HG03457 (cell line): ENCODE data around the gene ZNF654.
"Not testable (repeated sequence)": the region's sequence is repeated elsewhere in the genome, so short reads cannot be mapped to it uniquely, and the experiment has no call there.

ENCODE experiments used
- ATAC-seq: cut with Tn5 transposase; IDR thresholded peaks from one replicate; pipeline ENCODE4 v1.9.1; 2021; ENCODE audit warnings: moderate number of reproducible peaks; ENCODE audit not compliant: unreplicated experiment

The ZNF654 gene

GRCh38 chr3:88059380-88060170 lies 520 bp downstream of the ZNF654 start:
- peak; percentile 0 for ATAC-seq

GRCh38 chr3:88061746-88062145 lies 2.7 kb downstream of the ZNF654 start:
- no peak for ATAC-seq

GRCh38 chr3:88075072-88075471 lies 16.0 kb downstream of the ZNF654 start:
- no peak for ATAC-seq

DNA sequence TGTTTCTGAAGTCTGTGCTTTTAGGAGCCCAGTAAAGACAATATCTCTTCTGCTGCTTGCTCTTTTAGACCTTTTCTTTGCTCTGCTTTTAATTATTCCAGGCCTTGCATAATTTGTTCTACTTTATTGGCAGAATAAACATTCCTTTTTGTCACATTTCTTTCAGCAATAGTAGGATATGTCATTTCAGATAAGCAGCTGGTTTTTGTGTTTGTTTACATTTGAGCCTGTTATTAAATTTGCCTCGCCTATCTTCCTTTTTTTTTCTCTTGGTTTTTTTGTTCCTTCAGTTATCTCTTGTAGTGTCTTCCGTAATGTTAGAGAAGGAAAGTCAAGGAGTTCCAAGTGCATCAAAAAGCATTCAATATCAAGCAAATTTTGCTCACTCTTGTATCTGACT lies 16.4 kb downstream of the ZNF654 start:
- no peak for ATAC-seq

DNA sequence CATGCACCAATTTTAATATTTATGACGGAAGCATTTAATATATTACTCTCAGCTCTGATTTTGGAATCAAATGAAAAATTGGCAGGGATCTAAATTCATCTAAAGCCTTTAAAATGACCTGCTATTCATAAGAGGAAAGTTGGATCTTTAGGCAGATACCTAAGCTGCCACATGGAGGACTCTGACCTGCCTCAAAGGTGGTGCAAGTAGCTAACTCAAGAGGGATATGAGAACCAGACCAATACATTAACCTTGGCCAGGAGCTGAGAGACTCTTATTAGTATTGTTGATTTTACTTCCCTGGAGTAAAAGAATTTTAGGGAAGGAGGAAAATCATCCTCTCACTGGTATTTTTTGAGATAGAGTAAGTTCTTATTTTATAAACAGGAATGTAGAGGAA lies 17.7 kb downstream of the ZNF654 start:
- no peak for ATAC-seq

DNA sequence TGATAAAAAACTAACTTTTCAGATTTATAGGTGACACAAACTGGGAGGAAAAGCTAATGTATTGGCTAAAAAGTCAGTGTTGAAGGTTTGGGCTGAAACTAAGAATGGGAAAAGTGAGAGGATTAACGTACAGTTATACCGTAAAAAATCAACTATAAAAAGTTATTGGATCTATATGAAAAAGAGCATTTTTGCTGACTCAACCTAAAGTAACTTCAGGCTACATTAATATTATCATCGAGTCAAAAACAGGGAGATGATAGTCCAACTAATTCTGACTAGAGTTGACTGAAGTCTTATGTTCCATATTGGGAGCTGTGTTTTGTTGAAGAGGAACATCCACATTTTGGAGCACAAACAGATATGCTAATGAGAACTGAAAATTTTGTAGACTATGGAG lies 19.9 kb downstream of the ZNF654 start:
- no peak for ATAC-seq

- no peak for ATAC-seq
Observed at GRCh38 chr3:88082854-88083253, 23.8 kb downstream of the ZNF654 start.

GRCh38 chr3:88084097-88084501 lies 25.0 kb downstream of the ZNF654 start:
- no peak for ATAC-seq

- no peak for ATAC-seq
Observed at GRCh38 chr3:88090681-88091080, 31.6 kb downstream of the ZNF654 start.

DNA sequence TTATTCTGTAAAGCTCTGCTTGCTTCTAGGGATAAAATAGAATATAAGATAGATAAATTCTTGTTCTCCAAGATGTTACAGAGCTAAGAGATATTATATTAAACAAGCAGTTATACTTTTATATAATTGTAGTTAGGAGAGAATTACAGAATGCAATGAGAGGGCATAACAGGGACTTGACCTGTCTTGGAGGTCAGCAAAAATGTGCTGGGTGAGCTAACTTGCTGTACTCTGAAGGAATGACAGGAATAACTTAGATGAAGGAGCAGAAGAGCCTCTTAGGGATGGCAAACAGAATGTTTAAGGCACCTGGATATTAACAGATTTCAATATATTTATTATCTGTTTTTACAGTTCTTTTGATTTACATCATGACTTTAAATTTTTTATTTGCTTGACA lies 33.2 kb downstream of the ZNF654 start:
- no peak for ATAC-seq

DNA sequence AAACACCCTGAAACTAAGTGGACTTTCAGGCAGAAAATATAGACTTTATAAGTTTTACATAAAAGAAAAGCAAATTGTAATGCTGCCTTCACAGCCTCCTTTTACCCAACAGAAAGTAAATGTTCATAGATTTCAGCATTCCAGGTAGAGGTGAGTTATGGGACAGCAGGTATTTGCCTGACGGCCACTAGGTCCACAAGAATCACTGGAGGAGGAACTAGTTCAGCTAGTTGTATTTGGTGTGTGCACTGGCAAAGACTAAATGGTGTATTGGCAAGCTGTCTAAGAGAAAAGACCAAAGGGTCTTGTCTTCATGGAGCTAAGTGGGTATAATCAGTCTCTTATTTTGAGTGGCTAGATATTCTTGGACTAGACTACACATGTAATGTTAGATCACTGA lies 34.2 kb downstream of the ZNF654 start:
- ATAC-seq = no peak

- ATAC-seq = peak; percentile 91
Observed at GRCh38 chr3:88101142-88101541, 42.1 kb downstream of the ZNF654 start.

DNA sequence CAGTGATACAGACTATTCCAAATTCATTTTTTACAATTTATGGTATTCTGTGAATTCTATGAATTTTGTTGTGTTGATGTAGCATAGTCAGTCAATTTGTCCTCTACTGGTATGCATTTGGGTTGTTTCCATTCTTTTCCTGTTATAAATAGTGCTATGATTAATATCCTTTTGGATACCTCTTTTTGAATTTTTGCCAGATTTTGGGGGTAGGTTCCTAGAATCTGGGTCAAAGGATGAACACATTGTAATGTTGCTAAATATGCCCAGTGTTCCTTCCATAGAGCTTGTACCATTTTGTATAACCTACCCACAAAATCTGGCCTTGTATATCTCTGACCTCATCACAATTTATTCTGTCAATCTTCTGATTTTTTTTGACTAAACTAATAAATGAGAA lies 46.3 kb downstream of the ZNF654 start:
- no peak for ATAC-seq

DNA sequence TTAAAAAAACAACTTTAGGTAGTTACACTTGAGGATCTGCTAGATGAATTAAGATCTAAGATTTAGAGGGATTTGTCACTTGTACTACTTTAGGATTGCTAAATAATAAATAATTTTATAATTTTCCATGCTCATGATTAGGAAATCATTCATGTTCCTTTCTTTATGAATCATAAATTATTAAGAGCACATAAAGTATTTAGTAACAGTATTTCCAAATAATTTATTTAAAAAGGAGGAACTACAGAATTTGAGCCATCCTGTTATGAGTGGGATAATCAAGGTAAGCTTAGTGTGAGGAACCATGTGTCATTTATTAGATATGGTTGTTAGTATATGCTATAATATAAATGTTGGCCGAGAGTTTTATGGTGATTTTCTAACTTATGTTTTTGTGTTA lies 53.2 kb downstream of the ZNF654 start:
- ATAC-seq = no peak

- ATAC-seq = peak; percentile 78
Observed at GRCh38 chr3:88113311-88114162, 54.5 kb downstream of the ZNF654 start.

GRCh38 chr3:88114878-88115549 lies 56.0 kb downstream of the ZNF654 start:
- no peak for ATAC-seq

DNA sequence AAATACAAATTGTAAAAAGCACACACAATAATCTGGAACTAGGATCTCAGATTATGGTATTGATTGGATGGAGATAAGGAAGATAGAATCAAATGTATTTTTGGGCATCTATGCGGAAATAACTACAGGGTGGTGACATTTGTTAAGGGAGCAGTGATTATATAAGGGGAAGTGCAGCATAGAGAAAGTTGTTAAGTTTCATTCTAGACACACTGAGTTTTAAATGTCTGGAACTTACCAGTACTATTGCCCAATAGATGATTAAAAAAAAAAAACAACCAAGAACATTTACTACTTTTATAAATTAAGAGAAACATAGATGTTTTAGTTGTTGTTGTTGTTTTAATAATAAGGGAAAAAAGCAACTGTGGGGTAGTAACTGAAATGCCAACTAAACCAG lies 58.6 kb downstream of the ZNF654 start:
- ATAC-seq = no peak

- not testable (repeated sequence) for ATAC-seq
Observed at GRCh38 chr3:88118603-88119002, 59.5 kb downstream of the ZNF654 start.

DNA sequence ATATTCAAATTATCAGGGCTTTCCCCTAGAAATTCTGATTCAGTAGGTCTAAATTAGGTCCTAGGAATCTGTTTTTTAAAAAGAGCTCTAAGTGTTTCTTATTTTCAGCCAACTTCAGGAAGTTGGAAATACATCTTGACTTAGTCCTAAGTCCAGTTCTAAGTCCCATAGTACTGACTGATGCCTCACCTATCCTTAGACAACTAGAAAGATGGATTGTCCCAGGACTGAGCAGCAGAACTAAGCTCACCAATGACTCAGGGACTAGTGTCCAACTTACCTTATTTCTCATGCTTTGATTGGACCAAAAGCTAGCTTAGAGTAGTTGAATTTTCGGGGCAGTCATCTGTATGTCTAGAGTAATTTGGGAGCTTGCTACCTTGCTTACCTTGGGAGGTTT lies 64.5 kb downstream of the ZNF654 start:
- no peak for ATAC-seq

- ATAC-seq = no peak
Observed at GRCh38 chr3:88131695-88132094, 72.6 kb downstream of the ZNF654 start.

DNA sequence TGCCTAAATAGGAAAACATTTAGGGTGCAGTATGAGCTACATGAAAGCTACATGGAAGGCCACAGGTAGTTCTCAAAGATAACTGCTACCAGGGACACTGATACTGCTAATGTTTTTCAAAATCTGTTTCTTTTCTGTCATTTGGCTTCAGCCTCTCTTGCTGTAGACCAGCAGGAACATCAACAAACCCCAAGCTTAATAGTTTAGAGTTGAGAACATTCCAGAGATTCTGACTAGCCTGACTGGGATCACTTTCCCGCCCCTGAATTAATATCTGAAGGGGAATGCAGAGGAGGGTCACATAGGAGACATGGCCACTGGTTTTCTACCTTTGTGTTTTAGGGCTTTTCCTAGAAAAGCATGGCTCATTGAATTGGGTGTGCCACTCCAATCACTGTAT lies 73.8 kb downstream of the ZNF654 start:
- ATAC-seq = no peak
